Measurements from ENCODE around the gene IFNAR1. TPM values are rescaled to one million over a fixed set of nuclear protein-coding genes. Genes with fewer than 3 reads are reported as not detected.

The IFNAR1 gene
- total and polyA plus RNA-seq, 2 experiments from 2014 or later = 24.0 to 65.1 TPM

GRCh38 chr21:33327326-33327725 is 2.6 kb downstream of the IFNAR1 start:
- no peak overlapping the region for H2AFZ ChIP-seq
- no peak overlapping the region for H3K27ac ChIP-seq
- H3K79me2 ChIP-seq (ENCODE audit: insufficient read depth) = peaks cover 70% of the 10 kb centered on the region
- H3K4me2 ChIP-seq (ENCODE audit: unreplicated experiment) = no peak overlapping the region
- no peaks in the 10 kb centered on the region for H3K36me3 ChIP-seq (ENCODE audit: low read depth)
- no peak for DNase-seq
- H3F3A ChIP-seq (ENCODE audit: insufficient read depth) = no peaks in the 10 kb centered on the region
- whole genome bisulfite sequencing, 2 experiments (ENCODE audit: low coverage in 1 of 2, low lambda C conversion rate in 2 of 2, missing lambda C conversion rate in 2 of 2) = 95 to 97% methylated on average over 3 of the region's 3 CpGs
- H3K9me3 ChIP-seq (ENCODE audit: low read depth) = no peaks in the 10 kb centered on the region
- TF ChIP-seq EZH2phosphoT487 (IDR thresholded peaks at IDR 0.05; ENCODE audit: insufficient read depth, low read depth) (no peak), EZH2 (IDR thresholded peaks at IDR 0.05; ENCODE audit: insufficient read depth, poor library complexity, severe bottlenecking) (no peak)
- no peak overlapping the region for H3K9ac ChIP-seq
- in situ Hi-C loops (cut with MboI) = no loop called here
- H3K9me2 ChIP-seq (ENCODE audit: insufficient read depth) = no peaks in the 10 kb centered on the region
- H3K4me3 ChIP-seq = no peak overlapping the region
- peaks cover 11% of the 10 kb centered on the region for H3K4me1 ChIP-seq (ENCODE audit: insufficient read depth)
- H3K27me3 ChIP-seq (replicated peaks; ENCODE audit: insufficient read depth) = no peaks in the 10 kb centered on the region
- no peaks in the 10 kb centered on the region for H4K20me1 ChIP-seq (ENCODE audit: insufficient read depth)

- Histone ChIP-seq H3K27ac (no peak overlapping the region), H3K4me1 (ENCODE audit: insufficient read depth) (peaks cover 11% of the 10 kb centered on the region), H3F3A (ENCODE audit: insufficient read depth) (no peaks in the 10 kb centered on the region), H3K27me3 (replicated peaks; ENCODE audit: insufficient read depth) (no peaks in the 10 kb centered on the region), H3K36me3 (ENCODE audit: low read depth) (peaks cover 2% of the 10 kb centered on the region; the same call in 1 of the 2 replicates), H3K9me2 (ENCODE audit: insufficient read depth) (no peaks in the 10 kb centered on the region), H3K9me3 (ENCODE audit: low read depth) (no peaks in the 10 kb centered on the region), H2AFZ (no peak overlapping the region), H4K20me1 (ENCODE audit: insufficient read depth) (no peaks in the 10 kb centered on the region), H3K79me2 (ENCODE audit: insufficient read depth) (peaks cover 75% of the 10 kb centered on the region), H3K4me2 (ENCODE audit: unreplicated experiment) (no peak overlapping the region), H3K9ac (no peak overlapping the region), H3K4me3 (no peak overlapping the region)
- no peak for DNase-seq
- WGBS, 2 experiments (ENCODE audit: low coverage in 1 of 2, low lambda C conversion rate in 2 of 2, missing lambda C conversion rate in 2 of 2) = 98 to 99% methylated on average over 7 of the region's 7 CpGs
- in situ Hi-C loops (cut with MboI) = no loop called here
- TF ChIP-seq EZH2 (IDR thresholded peaks at IDR 0.05; ENCODE audit: insufficient read depth, poor library complexity, severe bottlenecking) (no peak), EZH2phosphoT487 (IDR thresholded peaks at IDR 0.05; ENCODE audit: insufficient read depth, low read depth) (no peak)
Observed at GRCh38 chr21:33327792-33328433, 3.1 kb downstream of the IFNAR1 start.

- no peaks in the 10 kb centered on the region for H3K27me3 ChIP-seq (replicated peaks; ENCODE audit: insufficient read depth)
- DNase-seq = no peak
- no peaks in the 10 kb centered on the region for H3K9me3 ChIP-seq (ENCODE audit: low read depth)
- H3K4me3 ChIP-seq = no peak overlapping the region
- no peaks in the 10 kb centered on the region for H3K9me2 ChIP-seq (ENCODE audit: insufficient read depth)
- no peaks in the 10 kb centered on the region; the same call in 1 of the 2 replicates for H4K20me1 ChIP-seq (ENCODE audit: insufficient read depth)
- H3K79me2 ChIP-seq (ENCODE audit: insufficient read depth) = peaks cover 97% of the 10 kb centered on the region
- peaks cover 6% of the 10 kb centered on the region; the same call in 1 of the 2 replicates for H3K36me3 ChIP-seq (ENCODE audit: low read depth)
- 89 to 93% methylated on average over 3 of the region's 3 CpGs for WGBS, 2 experiments (ENCODE audit: low coverage in 1 of 2, low lambda C conversion rate in 2 of 2, missing lambda C conversion rate in 2 of 2)
- H3K27ac ChIP-seq = no peak overlapping the region
- H2AFZ ChIP-seq = no peak overlapping the region
- peaks cover 10% of the 10 kb centered on the region for H3K4me1 ChIP-seq (ENCODE audit: insufficient read depth)
- in situ Hi-C loops (cut with MboI) = no loop called here
- H3K9ac ChIP-seq = no peak overlapping the region
- H3F3A ChIP-seq (ENCODE audit: insufficient read depth) = no peaks in the 10 kb centered on the region
- TF ChIP-seq EZH2 (IDR thresholded peaks at IDR 0.05; ENCODE audit: insufficient read depth, poor library complexity, severe bottlenecking) (no peak), EZH2phosphoT487 (IDR thresholded peaks at IDR 0.05; ENCODE audit: insufficient read depth, low read depth) (no peak)
- H3K4me2 ChIP-seq (ENCODE audit: unreplicated experiment) = no peak overlapping the region
Observed at GRCh38 chr21:33330726-33331125, 6.0 kb downstream of the IFNAR1 start.

GRCh38 chr21:33332143-33332542 is 7.4 kb downstream of the IFNAR1 start:
- Histone ChIP-seq H3K9me3 (ENCODE audit: low read depth) (no peaks in the 10 kb centered on the region), H2AFZ (no peak overlapping the region), H3K36me3 (ENCODE audit: low read depth) (peaks cover 6% of the 10 kb centered on the region; the same call in 1 of the 2 replicates), H3K4me1 (ENCODE audit: insufficient read depth) (no peaks in the 10 kb centered on the region), H3K27ac (no peak overlapping the region), H3K9me2 (ENCODE audit: insufficient read depth) (no peaks in the 10 kb centered on the region), H3K79me2 (ENCODE audit: insufficient read depth) (peaks cover 92% of the 10 kb centered on the region), H3K4me3 (no peak overlapping the region), H3F3A (ENCODE audit: insufficient read depth) (no peaks in the 10 kb centered on the region), H3K4me2 (ENCODE audit: unreplicated experiment) (no peak overlapping the region), H3K9ac (no peak overlapping the region), H3K27me3 (replicated peaks; ENCODE audit: insufficient read depth) (no peaks in the 10 kb centered on the region), H4K20me1 (ENCODE audit: insufficient read depth) (no peaks in the 10 kb centered on the region; the same call in 1 of the 2 replicates)
- in situ Hi-C loops (cut with MboI) = no loop called here
- DNase-seq = no peak
- TF ChIP-seq EZH2 (IDR thresholded peaks at IDR 0.05; ENCODE audit: insufficient read depth, poor library complexity, severe bottlenecking) (no peak), EZH2phosphoT487 (IDR thresholded peaks at IDR 0.05; ENCODE audit: insufficient read depth, low read depth) (no peak)
- 93 to 95% methylated on average over 1 of the region's 1 CpG for WGBS, 2 experiments (ENCODE audit: low coverage in 1 of 2, low lambda C conversion rate in 2 of 2, missing lambda C conversion rate in 2 of 2)
